GM21390 (cell line): ENCODE measurements around the gene KCTD10.
"Not testable (repeated sequence)": the region's sequence is repeated elsewhere in the genome, so short reads cannot be mapped to it uniquely, and the experiment has no call there.

ENCODE experiments used
- ATAC-seq: cut with Tn5 transposase; IDR thresholded peaks from one replicate; pipeline ENCODE4 v1.9.1; 2021; ENCODE audit not compliant: unreplicated experiment

KCTD10 gene

GRCh38 chr12:109423392-109423791 lies 53.7 kb downstream of the KCTD10 start:
- ATAC-seq, result no peak

DNA sequence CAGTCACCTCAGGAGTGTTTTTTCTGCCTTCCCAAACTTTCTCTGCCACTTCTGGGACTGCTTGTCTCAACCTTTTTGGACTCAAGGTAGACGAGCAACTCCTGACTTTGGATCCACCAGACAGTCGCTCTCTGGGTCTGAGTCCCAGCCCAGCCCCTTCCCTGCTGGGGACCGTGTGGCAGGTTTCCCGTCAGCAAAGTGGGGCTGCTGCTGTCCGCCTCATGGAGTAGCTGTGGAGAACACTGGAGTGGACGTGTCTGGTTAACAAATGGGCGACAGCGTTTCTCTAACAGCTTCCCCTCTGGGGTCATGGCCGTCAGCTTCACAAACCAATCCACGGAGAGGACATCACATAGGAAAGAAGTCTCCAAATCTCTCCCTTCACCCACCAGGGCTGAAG lies 54.8 kb downstream of the KCTD10 start:
- no peak for ATAC-seq

GRCh38 chr12:109421355-109422087 lies 55.6 kb downstream of the KCTD10 start:
- no peak for ATAC-seq

DNA sequence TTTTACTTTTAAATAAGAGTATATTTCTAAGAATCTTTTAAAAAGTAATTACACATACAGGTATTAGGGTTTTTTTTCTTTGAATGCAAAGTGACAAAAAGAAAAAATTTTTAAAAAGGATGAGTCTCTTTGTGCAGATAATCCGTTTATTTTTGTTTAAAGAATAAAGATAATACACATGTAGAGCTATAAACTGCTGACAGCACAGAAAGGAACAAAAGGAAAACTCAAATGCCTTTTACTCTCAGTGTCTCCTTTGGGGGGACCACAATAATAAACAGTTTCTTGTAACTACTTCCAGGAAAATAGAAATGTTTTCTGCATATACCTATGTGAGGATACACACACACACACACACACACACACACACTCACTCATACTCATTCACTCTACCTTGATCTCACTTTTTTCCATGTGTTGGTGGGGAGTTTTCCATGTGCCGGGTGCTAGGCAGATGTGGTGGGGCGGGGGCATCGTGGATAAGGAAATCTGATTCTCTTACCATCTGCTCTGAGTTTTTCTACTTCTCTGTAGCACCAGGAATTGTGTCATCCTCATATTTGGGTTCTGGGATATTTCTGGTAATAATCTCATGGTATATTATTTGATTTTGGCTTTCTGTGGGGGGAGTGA lies 58.1 kb downstream of the KCTD10 start:
- no peak for ATAC-seq

- ATAC-seq, result not testable (repeated sequence)
Observed at GRCh38 chr12:109406147-109406546, 71.0 kb downstream of the KCTD10 start.

DNA sequence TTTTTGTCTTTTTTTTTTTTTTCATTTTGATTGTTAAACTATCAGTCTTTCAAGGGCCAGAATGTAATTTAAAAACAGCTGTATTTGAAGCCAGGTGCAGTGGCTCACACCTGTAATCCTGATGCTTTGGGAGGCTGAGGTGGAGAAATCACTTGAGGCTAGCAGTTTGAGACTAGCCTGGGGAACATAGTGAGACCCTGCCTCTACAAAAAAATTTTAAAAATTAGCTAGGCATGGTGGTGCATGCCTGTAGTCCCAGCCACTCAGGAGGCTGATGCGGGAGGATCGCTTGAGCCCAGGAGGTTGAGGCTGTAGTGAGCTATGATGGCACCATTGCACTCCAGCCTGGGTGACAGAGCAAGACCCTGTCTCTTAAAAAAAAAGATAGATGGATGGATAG lies 72.3 kb downstream of the KCTD10 start:
- ATAC-seq, result not testable (repeated sequence)
